H1 (cell line): ENCODE results near the gene EIF2A. TPM values are rescaled to one million over a fixed set of nuclear protein-coding genes. Genes with fewer than 3 reads are reported as not detected.

ENCODE experiments used
- CHD7 ChIP-seq: fragments of 300-600 bp; sonication (generic); IDR thresholded peaks from 2 replicates; pipeline ENCODE4 v1.7.1; 2012; ENCODE audit warnings: low read length, moderate library complexity, mild to moderate bottlenecking, inconsistent platforms; ENCODE audit not compliant: insufficient replicate concordance
- CREB1 ChIP-seq: IDR thresholded peaks from 2 replicates; pipeline ENCODE4 v1.6.1; 2012; ENCODE audit warnings: inconsistent platforms
- NRF1 ChIP-seq: IDR thresholded peaks from 2 replicates; pipeline ENCODE4 v1.6.1; 2011; ENCODE audit warnings: mild to moderate bottlenecking, low read depth, low read length, improper control_type of control experiment
- TCF12 ChIP-seq: IDR thresholded peaks from 2 replicates; pipeline ENCODE4 v1.6.1; 2011; ENCODE audit warnings: low read depth, mild to moderate bottlenecking, low read length
- polyA plus RNA-seq, 7 experiments: library from polyadenylated mRNA; depleted of rRNA in 3 of 7; stranded (reverse) in 5 of 7; unstranded in 2 of 7; fragments of >200 nt in 5 of 7; fragments of 200-250 nt in 2 of 7; gene quantifications; 1 replicate in 5 of 7; 2 replicates in 1 of 7; 4 replicates in 1 of 7; pipeline versions ENCODE4 v1.2.1 to v1.2.3, GENCODE V29; 2011 to 2013; ENCODE audit warnings: missing spikeins in 2 of 7, mixed read lengths in 2 of 7
- total RNA-seq: library from RNA; stranded (reverse); fragmentation: NEBNext Ultra II Directional; extraction: Animal tissue kit (Norgen Biotek cat#: 25700); gene quantifications from 2 replicates; pipeline ENCODE4 v1.2.1, GENCODE V29; 2021

The EIF2A gene
- total and polyA plus RNA-seq, 2 of the 8 experiments (the other 6 are each of a cell fraction or from before 2014, with no cell fraction given) = 59.3 to 91.6 TPM

DNA sequence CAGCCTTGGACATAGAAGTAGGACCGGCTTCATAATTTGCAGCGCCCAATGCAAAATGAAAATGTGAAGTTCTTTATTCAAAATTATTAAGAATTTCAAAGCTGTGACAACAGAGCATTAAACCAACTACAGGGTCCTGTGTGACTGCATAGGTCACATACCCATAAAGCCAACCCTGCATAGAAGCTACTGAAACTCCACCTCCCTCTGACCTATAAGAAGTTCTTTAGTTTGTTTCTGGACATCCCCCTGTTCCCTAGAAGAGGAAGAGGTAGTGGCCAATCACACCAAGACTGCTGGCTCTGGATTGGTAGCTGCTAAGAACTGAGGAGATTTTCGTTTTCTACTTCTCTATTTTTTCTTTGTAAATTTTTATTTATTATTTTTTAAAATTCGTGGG lies 47.6 kb downstream of the EIF2A start (continued):
- no peak for TF ChIP-seq NRF1
- TF ChIP-seq CREB1 = no peak
- no peak for TF ChIP-seq CHD7
- TF ChIP-seq TCF12 = no peak
